Calu3 (cell line): ENCODE results near the gene SLC15A1. TPM values are rescaled to one million over a fixed set of nuclear protein-coding genes. Genes with fewer than 3 reads are reported as not detected.

Source experiments
- BruUV-seq: library from RNA; stranded (reverse); fragments of 400-500 nt; replicated peaks from 2 replicates; lab custom pipeline; 2021; lab: Mats Ljungman, UMichigan
- CTCF ChIA-PET: fragments of 300-600 bp; sonication (Branson Sonifier 250); formaldehyde crosslinking; loops from one replicate; lab custom pipeline; 2022; ENCODE audit warnings: antibody characterized with exemption; lab: Charles Lee
- DNase-seq: peaks from one replicate; pipeline ENCODE4 v3.0.0; 2022
- H3K27ac Mint-ChIP-seq: one replicate; pipeline ENCODE4 v1.8.0; 2022; ENCODE audit warnings: mixed read lengths; ENCODE audit not compliant: unreplicated experiment
- H3K27me3 Mint-ChIP-seq: one replicate; pipeline ENCODE4 v1.8.0; 2022; ENCODE audit warnings: mixed read lengths; ENCODE audit not compliant: unreplicated experiment
- H3K36me3 Mint-ChIP-seq: one replicate; pipeline ENCODE4 v1.8.0; 2022; ENCODE audit warnings: mild to moderate bottlenecking, moderate library complexity, mixed read lengths; ENCODE audit not compliant: insufficient read depth, unreplicated experiment
- H3K4me1 Mint-ChIP-seq: one replicate; pipeline ENCODE4 v1.8.0; 2022; ENCODE audit warnings: mild to moderate bottlenecking, low read depth, mixed read lengths; ENCODE audit not compliant: unreplicated experiment
- H3K4me3 Mint-ChIP-seq: one replicate; pipeline ENCODE4 v1.8.0; 2022; ENCODE audit warnings: mild to moderate bottlenecking, low read depth, moderate library complexity, mixed read lengths; ENCODE audit not compliant: unreplicated experiment
- H3K9me3 Mint-ChIP-seq: one replicate; pipeline ENCODE4 v1.8.0; 2022; ENCODE audit warnings: low read depth, mixed read lengths; ENCODE audit not compliant: unreplicated experiment
- CTCF ChIP-seq: fragments of 200-600 bp; IDR thresholded peaks from one replicate; pipeline ENCODE4 v1.8.0; 2022; ENCODE audit warnings: antibody characterized with exemption; ENCODE audit not compliant: unreplicated experiment
- intact Hi-C: fragments of 100-400 bp; cut with micrococcal nuclease; formaldehyde crosslinking; loops from one replicate; pipeline ENCODE4 v1.10.0; 2022; ENCODE audit not compliant: unreplicated experiment
- total RNA-seq: library from RNA; stranded (reverse); gene quantifications from 2 replicates; pipeline ENCODE4 v1.2.3, GENCODE V29; 2022

Gene SLC15A1
- total RNA-seq, 1 experiment from 2014 or later = 0.99 TPM

- intact Hi-C loops = no loop called here
- H3K36me3 Mint-ChIP-seq = no peaks in the 10 kb centered on the region
- no peak overlapping the region for H3K27ac Mint-ChIP-seq
- no peak for TF ChIP-seq CTCF
- H3K9me3 Mint-ChIP-seq = peaks cover 3% of the 10 kb centered on the region
- CTCF ChIA-PET = no interaction called here
- no TSS peak for BruUV-seq
- peak overlapping the region; percentile 41 for H3K4me3 Mint-ChIP-seq
- no peak for DNase-seq
- no peaks in the 10 kb centered on the region for H3K4me1 Mint-ChIP-seq
- no peaks in the 10 kb centered on the region for H3K27me3 Mint-ChIP-seq
Observed at GRCh38 chr13:98751861-98752466, 508 bp downstream of the SLC15A1 start.

- no peak overlapping the region for H3K4me3 Mint-ChIP-seq
- H3K4me1 Mint-ChIP-seq = no peaks in the 10 kb centered on the region
- intact Hi-C loops = no loop called here
- no peak overlapping the region for H3K27ac Mint-ChIP-seq
- peaks cover 3% of the 10 kb centered on the region for H3K9me3 Mint-ChIP-seq
- no peaks in the 10 kb centered on the region for H3K27me3 Mint-ChIP-seq
- no peaks in the 10 kb centered on the region for H3K36me3 Mint-ChIP-seq
- BruUV-seq = no TSS peak
- TF ChIP-seq CTCF = no peak
- DNase-seq = no peak
- CTCF ChIA-PET = no interaction called here
Observed at GRCh38 chr13:98751367-98751782, 1.1 kb downstream of the SLC15A1 start.

GRCh38 chr13:98749501-98749900 is 3.0 kb downstream of the SLC15A1 start:
- no peak for DNase-seq
- H3K4me3 Mint-ChIP-seq = no peak overlapping the region
- CTCF ChIA-PET = no interaction called here
- H3K36me3 Mint-ChIP-seq = no peaks in the 10 kb centered on the region
- no peak overlapping the region for H3K27ac Mint-ChIP-seq
- no peaks in the 10 kb centered on the region for H3K27me3 Mint-ChIP-seq
- no peak for TF ChIP-seq CTCF
- H3K9me3 Mint-ChIP-seq = peaks cover 3% of the 10 kb centered on the region
- BruUV-seq = no TSS peak
- H3K4me1 Mint-ChIP-seq = no peaks in the 10 kb centered on the region
- intact Hi-C loops = no loop called here

GRCh38 chr13:98746968-98747367 is 5.5 kb downstream of the SLC15A1 start:
- no peak for TF ChIP-seq CTCF
- no TSS peak for BruUV-seq
- Mint-ChIP-seq H3K36me3 (no peaks in the 10 kb centered on the region), H3K9me3 (no peaks in the 10 kb centered on the region), H3K27me3 (no peaks in the 10 kb centered on the region), H3K4me3 (no peak overlapping the region), H3K27ac (no peak overlapping the region), H3K4me1 (no peaks in the 10 kb centered on the region)
- intact Hi-C loops = no loop called here
- CTCF ChIA-PET = no interaction called here
- peak; percentile 4 for DNase-seq
